Activated T-cell treated with anti-CD3 and anti-CD28 coated beads, Interleukin-2, amount 50 U/mL, for 4 hours (primary cell): ENCODE measurements around the gene EPB41L4A. TPM values are rescaled to one million over a fixed set of nuclear protein-coding genes. Genes with fewer than 3 reads are reported as not detected.
"Not testable (repeated sequence)": the region's sequence is repeated elsewhere in the genome, so short reads cannot be mapped to it uniquely, and the experiment has no call there.

ENCODE experiments used
- ATAC-seq, 2 donors: fragments of 200-7000 bp; cut with Tn5 transposase; one replicate each; pipeline ENCODE4 v1.10.0; 2021
- DNase-seq: peaks from one replicate; pipeline ENCODE4 v3.0.0-alpha.2; 2020
- H3K27me3 Mint-ChIP-seq: one replicate; pipeline ENCODE4 v1.8.0; 2021; ENCODE audit warnings: low read depth, mixed read lengths
- H3K36me3 Mint-ChIP-seq: one replicate; pipeline ENCODE4 v1.8.0; 2022; ENCODE audit warnings: mixed read lengths; ENCODE audit not compliant: insufficient read depth
- H3K4me1 Mint-ChIP-seq: one replicate; pipeline ENCODE4 v1.8.0; 2021; ENCODE audit warnings: low read depth, mixed read lengths
- H3K4me3 Mint-ChIP-seq: one replicate; pipeline ENCODE4 v1.8.0; 2021; ENCODE audit warnings: mild to moderate bottlenecking, moderate library complexity, mixed read lengths
- H3K9me3 Mint-ChIP-seq: one replicate; pipeline ENCODE4 v1.8.0; 2021; ENCODE audit warnings: mixed read lengths
- total RNA-seq, 3 donors: library from RNA; stranded (reverse); gene quantifications; one replicate each; pipeline ENCODE4 v1.2.1, GENCODE V29; 2021

Gene EPB41L4A
- total RNA-seq, 3 donors from 2014 or later: 0.10 to 0.35 (median 0.16) TPM

GRCh38 chr5:112386766-112387165 lies 32.3 kb downstream of the EPB41L4A start:
- no peak for DNase-seq
- no peaks in the 10 kb centered on the region for H3K36me3 Mint-ChIP-seq
- no peak for ATAC-seq
- no peak overlapping the region for H3K4me3 Mint-ChIP-seq
- no peaks in the 10 kb centered on the region for H3K4me1 Mint-ChIP-seq
- H3K9me3 Mint-ChIP-seq: no peaks in the 10 kb centered on the region
- no peaks in the 10 kb centered on the region for H3K27me3 Mint-ChIP-seq

- no peaks in the 10 kb centered on the region for H3K9me3 Mint-ChIP-seq
- H3K36me3 Mint-ChIP-seq: no peaks in the 10 kb centered on the region
- H3K4me1 Mint-ChIP-seq: no peaks in the 10 kb centered on the region
- no peaks in the 10 kb centered on the region for H3K27me3 Mint-ChIP-seq
- DNase-seq (no peak), ATAC-seq (no peak)
- no peak overlapping the region for H3K4me3 Mint-ChIP-seq
Observed at GRCh38 chr5:112385969-112386368, 33.1 kb downstream of the EPB41L4A start.

- no peaks in the 10 kb centered on the region for H3K27me3 Mint-ChIP-seq
- H3K36me3 Mint-ChIP-seq: no peaks in the 10 kb centered on the region
- ATAC-seq (no peak), DNase-seq (no peak)
- H3K4me3 Mint-ChIP-seq: no peak overlapping the region
- no peaks in the 10 kb centered on the region for H3K4me1 Mint-ChIP-seq
- no peaks in the 10 kb centered on the region for H3K9me3 Mint-ChIP-seq
Observed at GRCh38 chr5:112385566-112385965, 33.5 kb downstream of the EPB41L4A start.

- Mint-ChIP-seq H3K4me3 (no peak overlapping the region), H3K4me1 (no peaks in the 10 kb centered on the region), H3K27me3 (no peaks in the 10 kb centered on the region), H3K36me3 (no peaks in the 10 kb centered on the region), H3K9me3 (no peaks in the 10 kb centered on the region)
- ATAC-seq: no peak
- no peak for DNase-seq
Observed at GRCh38 chr5:112384523-112384922, 34.6 kb downstream of the EPB41L4A start.

GRCh38 chr5:112382886-112383285 lies 36.2 kb downstream of the EPB41L4A start:
- Mint-ChIP-seq H3K36me3 (no peaks in the 10 kb centered on the region), H3K9me3 (no peaks in the 10 kb centered on the region)
- no peak for ATAC-seq

GRCh38 chr5:112381521-112381920 lies 37.6 kb downstream of the EPB41L4A start:
- H3K27me3 Mint-ChIP-seq: no peaks in the 10 kb centered on the region
- H3K4me3 Mint-ChIP-seq: no peak overlapping the region
- H3K36me3 Mint-ChIP-seq: no peaks in the 10 kb centered on the region
- ATAC-seq (no peak), DNase-seq (no peak)
- H3K9me3 Mint-ChIP-seq: no peaks in the 10 kb centered on the region
- H3K4me1 Mint-ChIP-seq: no peaks in the 10 kb centered on the region

More at GRCh38 chr5:112382886-112383285, 36.2 kb downstream of the EPB41L4A start:
- DNase-seq: no peak
- Mint-ChIP-seq H3K4me3 (no peak overlapping the region), H3K27me3 (no peaks in the 10 kb centered on the region), H3K4me1 (no peaks in the 10 kb centered on the region)

GRCh38 chr5:112379542-112380325 lies 39.3 kb downstream of the EPB41L4A start:
- peaks cover 9% of the 10 kb centered on the region for H3K27me3 Mint-ChIP-seq
- ATAC-seq (no peak), DNase-seq (no peak)
- H3K9me3 Mint-ChIP-seq: no peaks in the 10 kb centered on the region
- no peaks in the 10 kb centered on the region for H3K4me1 Mint-ChIP-seq
- no peaks in the 10 kb centered on the region for H3K36me3 Mint-ChIP-seq
- H3K4me3 Mint-ChIP-seq: no peak overlapping the region

GRCh38 chr5:112374818-112375217 lies 44.3 kb downstream of the EPB41L4A start:
- no peaks in the 10 kb centered on the region for H3K36me3 Mint-ChIP-seq
- H3K27me3 Mint-ChIP-seq: peaks cover 17% of the 10 kb centered on the region
- no peak overlapping the region for H3K4me3 Mint-ChIP-seq
- H3K9me3 Mint-ChIP-seq: no peaks in the 10 kb centered on the region
- ATAC-seq (no peak), DNase-seq (no peak)
- no peaks in the 10 kb centered on the region for H3K4me1 Mint-ChIP-seq

GRCh38 chr5:112374356-112374755 lies 44.7 kb downstream of the EPB41L4A start:
- ATAC-seq (no peak), DNase-seq (no peak)
- no peaks in the 10 kb centered on the region for H3K4me1 Mint-ChIP-seq
- H3K36me3 Mint-ChIP-seq: no peaks in the 10 kb centered on the region
- peaks cover 17% of the 10 kb centered on the region for H3K27me3 Mint-ChIP-seq
- H3K4me3 Mint-ChIP-seq: no peak overlapping the region
- H3K9me3 Mint-ChIP-seq: no peaks in the 10 kb centered on the region

- Mint-ChIP-seq H3K27me3 (peaks cover 17% of the 10 kb centered on the region), H3K9me3 (no peaks in the 10 kb centered on the region), H3K4me1 (no peaks in the 10 kb centered on the region), H3K36me3 (no peaks in the 10 kb centered on the region), H3K4me3 (no peak overlapping the region)
- ATAC-seq (no peak), DNase-seq (no peak)
Observed at GRCh38 chr5:112373885-112374284, 45.2 kb downstream of the EPB41L4A start.

- Mint-ChIP-seq H3K4me3 (no peak overlapping the region), H3K27me3 (peaks cover 17% of the 10 kb centered on the region), H3K36me3 (no peaks in the 10 kb centered on the region), H3K4me1 (no peaks in the 10 kb centered on the region), H3K9me3 (no peaks in the 10 kb centered on the region)
- no peak for ATAC-seq
- no peak for DNase-seq
Observed at GRCh38 chr5:112372543-112372942, 46.5 kb downstream of the EPB41L4A start.

GRCh38 chr5:112371067-112371466 lies 48.0 kb downstream of the EPB41L4A start:
- H3K36me3 Mint-ChIP-seq: no peaks in the 10 kb centered on the region
- no peaks in the 10 kb centered on the region for H3K9me3 Mint-ChIP-seq
- DNase-seq (no peak), ATAC-seq (no peak)
- H3K4me1 Mint-ChIP-seq: no peaks in the 10 kb centered on the region
- peaks cover 17% of the 10 kb centered on the region for H3K27me3 Mint-ChIP-seq
- no peak overlapping the region for H3K4me3 Mint-ChIP-seq

- ATAC-seq: no peak
- Mint-ChIP-seq H3K27me3 (peaks cover 4% of the 10 kb centered on the region), H3K9me3 (no peaks in the 10 kb centered on the region), H3K4me1 (no peaks in the 10 kb centered on the region), H3K4me3 (no peak overlapping the region), H3K36me3 (no peaks in the 10 kb centered on the region)
- DNase-seq: no peak
Observed at GRCh38 chr5:112367400-112367799, 51.7 kb downstream of the EPB41L4A start.

GRCh38 chr5:112366987-112367386 lies 52.1 kb downstream of the EPB41L4A start:
- H3K9me3 Mint-ChIP-seq: no peaks in the 10 kb centered on the region
- no peak for ATAC-seq
- H3K36me3 Mint-ChIP-seq: no peaks in the 10 kb centered on the region
- DNase-seq: no peak
- H3K4me1 Mint-ChIP-seq: no peaks in the 10 kb centered on the region
- peaks cover 4% of the 10 kb centered on the region for H3K27me3 Mint-ChIP-seq
- H3K4me3 Mint-ChIP-seq: no peak overlapping the region

- H3K4me1 Mint-ChIP-seq, H3K27me3 Mint-ChIP-seq, ATAC-seq, DNase-seq, H3K9me3 Mint-ChIP-seq, H3K4me3 Mint-ChIP-seq, H3K36me3 Mint-ChIP-seq: not testable (repeated sequence)
Observed at GRCh38 chr5:112360740-112361139, 58.3 kb downstream of the EPB41L4A start.
